ENCODE results near the gene MFGE8. TPM values are rescaled to one million over a fixed set of nuclear protein-coding genes. Genes with fewer than 3 reads are reported as not detected.

MFGE8 gene
- total and polyA plus RNA-seq, 7 donors, result 137 to 771 (median 253) TPM

DNA sequence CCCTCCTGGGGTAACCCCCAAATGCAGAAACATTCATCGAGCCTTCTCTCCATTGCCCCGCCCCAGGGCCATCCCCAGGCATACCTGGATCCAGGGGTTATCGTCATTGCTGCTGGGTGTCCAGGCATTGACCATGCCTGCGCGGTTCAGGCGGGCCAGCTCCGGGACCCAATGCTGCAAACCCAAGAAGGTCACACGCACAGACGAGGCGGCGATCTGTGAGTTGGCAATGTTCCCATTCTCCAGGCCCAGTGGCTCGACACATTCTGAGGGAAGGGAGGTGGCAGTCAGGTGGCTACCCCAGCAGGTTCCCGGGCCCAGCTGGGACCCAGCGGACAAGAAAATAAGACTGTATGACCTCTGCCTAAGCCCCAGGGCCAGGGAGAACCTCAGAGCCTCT is 6.1 kb downstream of the MFGE8 start:
- H3K36me3 ChIP-seq (ENCODE audit: insufficient read depth in 1 of 2, low read depth in 1 of 2), result peaks cover 9 to 78% of the 10 kb centered on the region in 2 donors
- intact Hi-C loops (cut with DNase I), result loop anchor here (5.0 to 10.0 kb wide), 2 partner anchors 110 to 268 kb away; no protein-coding TSS in a partner anchor
- H3K4me3 ChIP-seq, result peak overlapping the region; percentile 92
- TF ChIP-seq, protein P1, sequence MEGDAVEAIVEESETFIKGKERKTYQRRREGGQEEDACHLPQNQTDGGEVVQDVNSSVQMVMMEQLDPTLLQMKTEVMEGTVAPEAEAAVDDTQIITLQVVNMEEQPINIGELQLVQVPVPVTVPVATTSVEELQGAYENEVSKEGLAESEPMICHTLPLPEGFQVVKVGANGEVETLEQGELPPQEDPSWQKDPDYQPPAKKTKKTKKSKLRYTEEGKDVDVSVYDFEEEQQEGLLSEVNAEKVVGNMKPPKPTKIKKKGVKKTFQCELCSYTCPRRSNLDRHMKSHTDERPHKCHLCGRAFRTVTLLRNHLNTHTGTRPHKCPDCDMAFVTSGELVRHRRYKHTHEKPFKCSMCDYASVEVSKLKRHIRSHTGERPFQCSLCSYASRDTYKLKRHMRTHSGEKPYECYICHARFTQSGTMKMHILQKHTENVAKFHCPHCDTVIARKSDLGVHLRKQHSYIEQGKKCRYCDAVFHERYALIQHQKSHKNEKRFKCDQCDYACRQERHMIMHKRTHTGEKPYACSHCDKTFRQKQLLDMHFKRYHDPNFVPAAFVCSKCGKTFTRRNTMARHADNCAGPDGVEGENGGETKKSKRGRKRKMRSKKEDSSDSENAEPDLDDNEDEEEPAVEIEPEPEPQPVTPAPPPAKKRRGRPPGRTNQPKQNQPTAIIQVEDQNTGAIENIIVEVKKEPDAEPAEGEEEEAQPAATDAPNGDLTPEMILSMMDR (IDR thresholded peaks at IDR 0.05), result no peak
- H3K27me3 ChIP-seq (ENCODE audit: insufficient read depth in 3 of 3, low read length in 2 of 3), result no peaks in the 10 kb centered on the region
- 57 to 84% (median 57%) methylated on average over 14 of the region's 14 CpGs for WGBS, 3 donors
- ATAC-seq (no peak), DNase-seq (no peak)
- peak overlapping the region; percentile 48 for H3K27ac ChIP-seq
- H3K9me3 ChIP-seq, result no peaks in the 10 kb centered on the region
- peaks cover 89% of the 10 kb centered on the region for H3K4me1 ChIP-seq

DNA sequence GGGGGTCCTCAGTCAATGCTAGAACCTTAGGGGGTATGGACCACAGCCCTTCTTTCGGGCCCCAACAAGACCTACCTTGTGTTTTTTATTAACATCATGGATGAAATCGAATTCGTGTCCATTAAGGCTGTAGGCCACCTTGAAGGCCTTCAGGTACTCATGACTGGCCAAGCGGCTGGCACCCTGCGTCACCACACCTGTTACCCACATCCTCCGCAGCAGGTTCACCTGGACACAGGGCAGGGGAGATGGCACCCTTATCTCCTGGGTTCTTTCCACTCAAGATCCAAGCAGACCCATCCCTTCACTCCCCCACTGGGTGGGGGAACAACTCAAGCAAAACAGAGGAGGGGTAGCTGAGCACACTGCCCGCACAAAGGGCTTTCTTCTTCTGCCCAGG is 6.6 kb downstream of the MFGE8 start:
- intact Hi-C loops (cut with DNase I), result loop anchor here (5.0 to 10.0 kb wide), 2 partner anchors 111 to 268 kb away; no protein-coding TSS in a partner anchor

DNA sequence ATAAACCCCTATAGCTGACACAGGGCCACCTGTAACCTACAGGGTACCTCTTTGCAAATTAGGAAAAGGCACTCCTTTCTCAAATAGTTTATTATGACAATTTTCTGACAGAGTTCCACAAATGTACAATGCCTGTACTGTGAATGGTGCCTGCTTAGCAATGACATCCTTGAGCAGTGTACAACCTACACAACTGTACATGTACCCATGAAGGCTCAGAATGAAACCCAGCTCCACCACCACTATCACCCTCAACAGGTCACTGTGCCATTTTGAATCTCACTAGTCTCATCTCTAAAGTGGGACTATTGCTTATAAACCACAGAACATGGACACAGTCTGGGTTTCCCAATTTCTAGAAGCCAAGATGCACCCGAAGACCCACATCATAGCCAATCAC is 7.0 kb downstream of the MFGE8 start:
- TF ChIP-seq, protein P1 (IDR thresholded peaks at IDR 0.05), result no peak
- intact Hi-C loops (cut with DNase I), result loop anchor here (5.0 to 10.0 kb wide), 2 partner anchors 111 to 269 kb away; no protein-coding TSS in a partner anchor
- DNase-seq, result no peak
- peak overlapping the region; percentile 48 for H3K27ac ChIP-seq
- no peak overlapping the region for H3K4me3 ChIP-seq
- no peaks in the 10 kb centered on the region for H3K27me3 ChIP-seq (ENCODE audit: insufficient read depth in 3 of 3, low read length in 2 of 3)
- H3K4me1 ChIP-seq, result peaks cover 93% of the 10 kb centered on the region
- peaks cover 9 to 87% of the 10 kb centered on the region in 2 donors for H3K36me3 ChIP-seq (ENCODE audit: insufficient read depth in 1 of 2, low read depth in 1 of 2)
- no peak for ATAC-seq
- 95 to 100% (median 97%) methylated on average over 1 of the region's 1 CpG for WGBS, 3 donors
- H3K9me3 ChIP-seq, result no peaks in the 10 kb centered on the region

More for the DNA sequence above, 6.6 kb downstream of the MFGE8 start:
- WGBS, 3 donors, result 96 to 98% (median 97%) methylated on average over 7 of the region's 7 CpGs
- H3K36me3 ChIP-seq (ENCODE audit: insufficient read depth in 1 of 2, low read depth in 1 of 2), result peaks cover 9 to 83% of the 10 kb centered on the region in 2 donors
- TF ChIP-seq, protein P1 (IDR thresholded peaks at IDR 0.05), result no peak
- H3K9me3 ChIP-seq, result no peaks in the 10 kb centered on the region
- H3K4me3 ChIP-seq, result no peak overlapping the region
- no peak for ATAC-seq
- H3K27ac ChIP-seq, result peak overlapping the region; percentile 48
- peaks cover 93% of the 10 kb centered on the region for H3K4me1 ChIP-seq
- no peak for DNase-seq
- no peaks in the 10 kb centered on the region for H3K27me3 ChIP-seq (ENCODE audit: insufficient read depth in 3 of 3, low read length in 2 of 3)

DNA sequence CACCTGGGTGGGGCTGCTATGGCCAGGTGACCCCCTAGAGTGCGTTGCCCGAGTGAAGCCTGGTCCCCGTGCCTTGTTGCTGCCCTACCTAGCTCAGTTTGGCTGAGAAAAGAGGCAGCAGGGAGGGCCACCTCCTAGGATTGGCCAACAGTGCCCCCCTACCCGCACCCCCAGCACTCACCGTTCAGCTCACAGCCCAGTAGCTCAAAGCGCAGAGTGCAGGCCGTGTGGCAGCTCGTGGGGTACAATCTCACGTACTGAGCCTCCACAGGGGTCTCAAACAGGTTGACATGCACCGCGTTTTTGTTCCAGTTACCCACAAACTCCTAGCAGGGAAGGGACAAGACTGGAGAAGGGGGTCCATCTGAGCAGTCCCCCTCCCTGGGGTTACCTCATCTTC is 7.6 kb downstream of the MFGE8 start:
- H3K4me1 ChIP-seq, result peaks cover 89% of the 10 kb centered on the region
- TF ChIP-seq, protein P1 (IDR thresholded peaks at IDR 0.05), result no peak
- peak overlapping the region; percentile 48 for H3K27ac ChIP-seq
- no peak overlapping the region for H3K4me3 ChIP-seq
- H3K27me3 ChIP-seq (ENCODE audit: insufficient read depth in 3 of 3, low read length in 2 of 3), result no peaks in the 10 kb centered on the region
- 85 to 90% (median 86%) methylated on average over 11 of the region's 11 CpGs for WGBS, 3 donors
- H3K9me3 ChIP-seq, result no peaks in the 10 kb centered on the region
- ATAC-seq (no peak), DNase-seq (no peak)
- H3K36me3 ChIP-seq (ENCODE audit: insufficient read depth in 1 of 2, low read depth in 1 of 2), result peaks cover 9 to 90% of the 10 kb centered on the region in 2 donors
- intact Hi-C loops (cut with DNase I), result loop anchor here (2.0 to 10.0 kb wide), 3 partner anchors 111 to 269 kb away; no protein-coding TSS in a partner anchor

Data from psoas muscle (tissue), 8 donors.